Uterus (tissue), 4 donors: Measurements from ENCODE around the gene PLEKHA4. TPM values are rescaled to one million over a fixed set of nuclear protein-coding genes. Genes with fewer than 3 reads are reported as not detected.
"Not testable (repeated sequence)": the region's sequence is repeated elsewhere in the genome, so short reads cannot be mapped to it uniquely, and the experiment has no call there.

ENCODE experiments used
- DNase-seq, 2 donors: peaks; one replicate each; pipeline ENCODE4 v3.0.0-alpha.2; 2019 to 2020
- H3K27ac ChIP-seq, 2 donors: fragments of 200-600 bp; sonication (generic); 1 replicate in 1 of 2; 2 replicates in 1 of 2; pipeline ENCODE4 v1.5.1; 2016 to 2018
- H3K27me3 ChIP-seq, 2 donors: fragments of 200-600 bp; sonication (generic); one replicate each; pipeline ENCODE4 v1.5.1; 2018 to 2019; ENCODE audit warnings: control low read depth in 1 of 2
- H3K36me3 ChIP-seq, 2 donors: fragments of 200-600 bp; sonication (generic); one replicate each; pipeline ENCODE4 v1.5.1; 2019; ENCODE audit warnings: control low read depth in 1 of 2
- H3K4me1 ChIP-seq, 2 donors: fragments of 200-600 bp; sonication (generic); one replicate each; pipeline ENCODE4 v1.5.1; 2018 to 2019; ENCODE audit warnings: control low read depth in 1 of 2
- H3K4me3 ChIP-seq, 2 donors: fragments of 200-600 bp; sonication (generic); 1 replicate in 1 of 2; 2 replicates in 1 of 2; pipeline ENCODE4 v1.5.1; 2018 to 2019; ENCODE audit warnings: mild to moderate bottlenecking in 1 of 2
- H3K9me3 ChIP-seq, 2 donors: fragments of 200-600 bp; sonication (generic); one replicate each; pipeline ENCODE4 v1.5.1; 2019; ENCODE audit warnings: control low read depth in 1 of 2
- POLR2A ChIP-seq, 2 donors: fragments of 450-650 bp; IDR thresholded peaks; one replicate each; pipeline ENCODE4 v1.6.1; 2016; ENCODE audit warnings: antibody characterized with exemption in 2 of 2, mild to moderate bottlenecking in 1 of 2, moderate library complexity in 1 of 2
- intact Hi-C: fragments of 100-400 bp; cut with DNase I; formaldehyde crosslinking; loops from one replicate; pipeline ENCODE4 v1.15.1; 2023; ENCODE audit warnings: low total_unique reads
- total RNA-seq, 4 donors: library from RNA; depleted of rRNA in 3 of 4; stranded (reverse); fragments of >200 nt in 3 of 4; gene quantifications; one replicate each; pipeline versions ENCODE4 v1.1.0 to v1.2.4, GENCODE V29; 2014 to 2023
- TF ChIP-seq, protein P1 (sequence below), 4 experiments: fragments of 200-600 bp in 2 of 4; fragments of 450-650 bp in 2 of 4; sonication (generic) in 2 of 4; IDR thresholded peaks; one replicate each; pipeline ENCODE4 v1.5.1; 2016 to 2019; ENCODE audit warnings: antibody characterized with exemption in 4 of 4, mild to moderate bottlenecking in 2 of 4, moderate library complexity in 1 of 4
- donor health status: DM: yes; HTN: yes; CAD: no.

PLEKHA4 gene
- total RNA-seq, 4 donors from 2014 or later = 1.3 to 60.4 (median 10.4) TPM

- Histone ChIP-seq H3K4me1 (no peaks in the 10 kb centered on the region), H3K4me3 (no peak overlapping the region), H3K9me3 (no peaks in the 10 kb centered on the region), H3K36me3 (no peaks in the 10 kb centered on the region), H3K27ac (peak overlapping the region in 1 of 2 donors; percentile 23), H3K27me3 (no peaks in the 10 kb centered on the region)
- DNase-seq = no peak
- intact Hi-C loops = no loop called here
- TF ChIP-seq, protein P1, sequence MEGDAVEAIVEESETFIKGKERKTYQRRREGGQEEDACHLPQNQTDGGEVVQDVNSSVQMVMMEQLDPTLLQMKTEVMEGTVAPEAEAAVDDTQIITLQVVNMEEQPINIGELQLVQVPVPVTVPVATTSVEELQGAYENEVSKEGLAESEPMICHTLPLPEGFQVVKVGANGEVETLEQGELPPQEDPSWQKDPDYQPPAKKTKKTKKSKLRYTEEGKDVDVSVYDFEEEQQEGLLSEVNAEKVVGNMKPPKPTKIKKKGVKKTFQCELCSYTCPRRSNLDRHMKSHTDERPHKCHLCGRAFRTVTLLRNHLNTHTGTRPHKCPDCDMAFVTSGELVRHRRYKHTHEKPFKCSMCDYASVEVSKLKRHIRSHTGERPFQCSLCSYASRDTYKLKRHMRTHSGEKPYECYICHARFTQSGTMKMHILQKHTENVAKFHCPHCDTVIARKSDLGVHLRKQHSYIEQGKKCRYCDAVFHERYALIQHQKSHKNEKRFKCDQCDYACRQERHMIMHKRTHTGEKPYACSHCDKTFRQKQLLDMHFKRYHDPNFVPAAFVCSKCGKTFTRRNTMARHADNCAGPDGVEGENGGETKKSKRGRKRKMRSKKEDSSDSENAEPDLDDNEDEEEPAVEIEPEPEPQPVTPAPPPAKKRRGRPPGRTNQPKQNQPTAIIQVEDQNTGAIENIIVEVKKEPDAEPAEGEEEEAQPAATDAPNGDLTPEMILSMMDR (IDR thresholded peaks at IDR 0.05) = no peak
- no peak for TF ChIP-seq POLR2A (IDR thresholded peaks at IDR 0.05)
Measured at GRCh38 chr19:48881741-48882657, 13.6 kb upstream of the PLEKHA4 start.

DNA sequence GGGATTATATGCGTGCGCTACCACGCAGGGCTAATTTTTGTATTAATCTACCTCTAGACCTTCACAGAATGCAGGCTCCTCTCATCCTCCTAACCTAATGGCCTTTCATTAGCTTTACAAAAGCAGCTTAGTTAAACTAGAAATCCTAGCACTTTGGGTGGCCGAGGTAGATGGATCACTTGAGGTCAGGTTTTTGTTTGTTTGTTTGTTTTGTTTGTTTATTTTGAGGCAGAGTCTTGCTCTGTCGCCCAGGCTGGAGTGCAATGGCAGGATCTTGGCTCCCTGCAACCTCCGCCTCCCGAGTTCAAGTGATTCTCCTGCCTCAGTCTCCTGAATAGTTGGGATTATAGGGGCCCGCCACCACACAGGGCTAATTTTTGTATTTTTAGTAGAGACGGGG is 11.3 kb upstream of the PLEKHA4 start:
- H3K27ac ChIP-seq, H3K27me3 ChIP-seq, H3K36me3 ChIP-seq, intact Hi-C loops, DNase-seq, H3K9me3 ChIP-seq, H3K4me1 ChIP-seq, H3K4me3 ChIP-seq: not testable (repeated sequence)

DNA sequence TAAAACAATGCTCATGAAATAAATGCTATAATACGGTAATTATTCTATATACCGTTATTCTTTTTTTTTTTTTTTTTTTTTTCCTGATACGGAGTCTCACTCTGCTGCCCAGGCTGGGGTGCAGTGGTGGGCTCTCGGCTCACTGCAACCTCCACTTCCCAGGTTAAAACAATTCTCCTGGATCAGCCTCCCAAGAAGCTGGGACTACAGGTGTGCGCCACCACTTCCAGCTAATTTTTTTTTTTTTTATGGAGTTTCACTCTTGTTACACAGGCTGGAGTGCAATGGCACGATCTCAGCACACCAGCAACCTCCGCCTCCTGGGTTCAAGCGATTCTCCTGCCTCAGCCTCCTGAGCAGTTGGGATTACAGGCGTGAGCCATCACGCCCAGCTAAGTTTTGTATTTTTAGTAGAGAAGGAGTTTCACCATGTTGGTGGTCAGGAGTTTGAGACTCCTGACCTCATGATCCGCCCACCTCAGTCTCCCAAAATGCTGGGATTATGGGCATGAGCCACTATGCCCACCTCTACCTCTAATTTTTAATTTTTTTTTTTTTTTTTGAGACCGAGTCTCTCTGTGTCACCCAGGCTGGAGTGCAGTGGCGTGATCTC is 10.7 kb upstream of the PLEKHA4 start:
- no peak overlapping the region for H3K4me3 ChIP-seq
- H3K27ac ChIP-seq = peak overlapping the region; percentile 3 to 44
- no peaks in the 10 kb centered on the region for H3K9me3 ChIP-seq
- TF ChIP-seq POLR2A (IDR thresholded peaks at IDR 0.05) = no peak
- TF ChIP-seq, protein P1 (IDR thresholded peaks at IDR 0.05) = no peak
- intact Hi-C loops = no loop called here
- H3K4me1 ChIP-seq = peaks cover 6 to 8% of the 10 kb centered on the region in 2 donors
- no peaks in the 10 kb centered on the region for H3K27me3 ChIP-seq
- H3K36me3 ChIP-seq = no peaks in the 10 kb centered on the region
- DNase-seq = no peak

GRCh38 chr19:48878196-48879024 is 10.0 kb upstream of the PLEKHA4 start:
- H3K9me3 ChIP-seq = no peaks in the 10 kb centered on the region
- DNase-seq = no peak
- TF ChIP-seq, protein P1 (IDR thresholded peaks at IDR 0.05) = no peak
- no peak for TF ChIP-seq POLR2A (IDR thresholded peaks at IDR 0.05)
- H3K4me1 ChIP-seq = peaks cover 6 to 8% of the 10 kb centered on the region in 2 donors
- intact Hi-C loops = no loop called here
- no peaks in the 10 kb centered on the region for H3K27me3 ChIP-seq
- no peaks in the 10 kb centered on the region for H3K36me3 ChIP-seq
- H3K4me3 ChIP-seq = no peak overlapping the region
- peak overlapping the region; percentile 16 to 44 for H3K27ac ChIP-seq

DNA sequence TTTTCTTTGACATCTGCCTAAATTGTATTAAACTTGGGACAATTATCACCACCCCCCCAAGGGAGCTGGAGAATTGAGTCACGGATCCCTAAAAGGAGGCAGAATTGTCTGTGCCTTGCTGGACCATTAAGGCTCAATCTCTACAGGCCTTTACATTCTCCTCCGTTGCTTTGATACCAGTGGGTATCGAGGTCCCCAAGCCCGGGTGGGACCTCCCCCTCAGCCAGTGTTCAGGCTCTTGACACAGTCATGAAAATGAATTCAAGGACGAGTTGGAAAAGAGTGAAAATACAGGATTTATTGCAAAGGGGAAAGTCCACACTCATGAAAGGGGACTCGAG is 9.4 kb upstream of the PLEKHA4 start:
- intact Hi-C loops = no loop called here
- Histone ChIP-seq H3K27ac (peak overlapping the region; percentile 16 to 44), H3K36me3 (no peaks in the 10 kb centered on the region), H3K27me3 (no peaks in the 10 kb centered on the region), H3K4me1 (peaks cover 6 to 8% of the 10 kb centered on the region in 2 donors), H3K9me3 (no peaks in the 10 kb centered on the region), H3K4me3 (no peak overlapping the region)
- no peak for DNase-seq
- TF ChIP-seq, protein P1 (IDR thresholded peaks at IDR 0.05) = no peak
- no peak for TF ChIP-seq POLR2A (IDR thresholded peaks at IDR 0.05)

DNA sequence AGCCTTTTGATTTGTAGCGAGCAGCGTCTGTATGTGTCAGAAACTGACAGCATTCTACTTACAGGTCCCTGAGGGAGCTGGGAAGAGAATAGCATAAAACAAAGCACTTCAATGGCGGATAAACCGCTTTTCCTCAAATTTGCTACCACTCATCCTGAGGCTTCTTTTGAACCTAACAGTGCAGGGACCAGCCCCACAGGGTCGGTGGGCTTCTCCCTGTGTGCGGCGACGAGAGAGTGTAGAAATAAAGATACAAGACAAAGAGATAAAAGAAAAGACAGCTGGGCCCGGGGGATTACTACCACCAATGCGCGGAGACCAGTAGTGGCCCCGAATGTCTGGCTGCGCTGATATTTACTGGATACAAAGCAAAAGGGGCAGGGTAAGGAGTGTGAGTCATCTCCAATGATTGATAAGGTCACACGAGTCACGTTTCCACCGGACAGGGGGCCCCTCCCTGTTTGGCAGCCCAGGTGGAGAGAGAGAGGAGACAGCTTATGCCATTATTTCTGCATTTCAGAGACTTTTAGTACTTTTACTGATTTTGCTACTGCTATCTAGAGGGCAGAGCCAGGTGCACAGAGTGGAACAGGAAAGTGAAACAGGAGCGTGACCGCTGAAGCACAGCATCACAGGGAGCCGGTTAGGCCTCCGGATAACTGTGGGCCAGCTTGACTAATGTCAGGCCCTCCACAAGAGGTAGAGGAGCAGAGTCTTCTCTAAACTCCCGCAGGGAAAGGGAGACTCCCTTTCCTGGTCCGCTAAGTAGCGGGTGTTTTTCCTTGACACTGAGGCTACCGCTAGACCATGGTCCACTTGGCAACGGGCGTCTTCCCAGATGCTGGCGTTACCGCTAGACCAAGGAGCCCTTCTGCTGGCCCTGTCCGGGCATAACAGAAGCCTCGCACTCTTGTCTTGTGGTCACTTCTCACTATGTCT is 7.9 kb upstream of the PLEKHA4 start:
- DNase-seq = peak in 1 of 2 donors; percentile 24
- H3K27me3 ChIP-seq, H3K9me3 ChIP-seq, H3K36me3 ChIP-seq, intact Hi-C loops, H3K4me1 ChIP-seq: not testable (repeated sequence)
- Histone ChIP-seq H3K4me3 (peak overlapping the region in 1 of 2 donors; percentile 95), H3K27ac (peak overlapping the region; percentile 100)
